Testis (tissue), 3 donors: ENCODE data around the gene HS3ST5. TPM values are rescaled to one million over a fixed set of nuclear protein-coding genes. Genes with fewer than 3 reads are reported as not detected.

Experiments
- DNase-seq: peaks from one replicate; pipeline ENCODE4 v3.0.0-alpha.2; 2019
- H3K27ac ChIP-seq, 2 donors: fragments of 200-600 bp; sonication (generic); one replicate each; pipeline ENCODE4 v1.5.1; 2019
- H3K27me3 ChIP-seq: fragments of 200-600 bp; sonication (generic); one replicate; pipeline ENCODE4 v1.5.1; 2019
- H3K36me3 ChIP-seq: fragments of 200-600 bp; sonication (generic); one replicate; pipeline ENCODE4 v1.5.1; 2017; ENCODE audit warnings: low read depth; ENCODE audit errors: missing control alignments
- H3K4me1 ChIP-seq: fragments of 200-600 bp; sonication (generic); one replicate; pipeline ENCODE4 v1.5.1; 2019
- H3K4me3 ChIP-seq, 2 donors: fragments of 200-600 bp; sonication (generic); one replicate each; pipeline ENCODE4 v1.5.1; 2017 to 2019
- H3K9me3 ChIP-seq: fragments of 200-600 bp; sonication (generic); one replicate; pipeline ENCODE4 v1.5.1; 2017
- POLR2A ChIP-seq: fragments of 450-650 bp; IDR thresholded peaks from one replicate; pipeline ENCODE4 v1.6.1; 2017; ENCODE audit warnings: antibody characterized with exemption, mild to moderate bottlenecking, moderate library complexity
- WGBS, 2 donors: methylation state at CpG; one replicate each; pipeline ENCODE4 v1.1.5; 2018; 5-methylcytosine and 5-hydroxymethylcytosine counted together
- intact Hi-C: fragments of 100-400 bp; cut with DNase I; formaldehyde crosslinking; loops from one replicate; pipeline ENCODE4 v1.15.1; 2023; ENCODE audit warnings: low total_unique reads
- polyA plus RNA-seq: library from polyadenylated mRNA; stranded (reverse); fragments of 350-450 nt; fragmentation: Illumina TruSeq; extraction: RNeasy Lipid Tissue Mini Kit (QIAGEN cat#74804); gene quantifications from one replicate; pipeline ENCODE4 v1.2.3, GENCODE V29; 2014; ENCODE audit warnings: low read depth, low replicate concordance; ENCODE audit not compliant: insufficient read depth
- total RNA-seq, 2 donors: library from RNA; depleted of rRNA; stranded (reverse); fragments of >200 nt; gene quantifications; one replicate each; pipeline ENCODE4 v1.2.3, GENCODE V29; 2016
- TF ChIP-seq, protein P1 (sequence below), 3 experiments: fragments of 450-650 bp in 2 of 3; fragments of 200-600 bp in 1 of 3; sonication (generic) in 1 of 3; IDR thresholded peaks; one replicate each; pipeline ENCODE4 v1.5.1; 2016 to 2019; ENCODE audit warnings: antibody characterized with exemption in 3 of 3, mild to moderate bottlenecking in 2 of 3, moderate library complexity in 1 of 3

The HS3ST5 gene
- total and polyA plus RNA-seq, 3 donors from 2014 or later = 0.12 to 0.20 (median 0.16) TPM

DNA sequence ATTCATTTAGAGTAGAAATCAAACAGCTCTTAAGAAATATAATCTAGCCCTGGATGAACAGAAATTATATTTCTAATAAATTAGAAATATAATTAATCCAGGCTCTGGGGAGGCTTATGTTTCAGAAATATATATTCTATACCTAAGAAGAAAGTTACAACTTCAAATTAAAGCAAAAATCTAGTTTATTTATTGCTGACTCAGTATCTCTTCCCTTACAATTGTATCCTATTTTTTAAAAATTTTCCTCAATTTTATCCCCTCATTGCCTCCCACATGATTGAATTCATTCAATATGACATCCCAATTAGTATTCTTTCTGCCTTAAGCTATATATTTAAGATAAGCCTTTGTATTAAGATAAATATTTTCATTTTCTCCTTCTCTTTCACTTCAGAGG lies 71.4 kb downstream of the HS3ST5 start:
- TF ChIP-seq, protein P1, sequence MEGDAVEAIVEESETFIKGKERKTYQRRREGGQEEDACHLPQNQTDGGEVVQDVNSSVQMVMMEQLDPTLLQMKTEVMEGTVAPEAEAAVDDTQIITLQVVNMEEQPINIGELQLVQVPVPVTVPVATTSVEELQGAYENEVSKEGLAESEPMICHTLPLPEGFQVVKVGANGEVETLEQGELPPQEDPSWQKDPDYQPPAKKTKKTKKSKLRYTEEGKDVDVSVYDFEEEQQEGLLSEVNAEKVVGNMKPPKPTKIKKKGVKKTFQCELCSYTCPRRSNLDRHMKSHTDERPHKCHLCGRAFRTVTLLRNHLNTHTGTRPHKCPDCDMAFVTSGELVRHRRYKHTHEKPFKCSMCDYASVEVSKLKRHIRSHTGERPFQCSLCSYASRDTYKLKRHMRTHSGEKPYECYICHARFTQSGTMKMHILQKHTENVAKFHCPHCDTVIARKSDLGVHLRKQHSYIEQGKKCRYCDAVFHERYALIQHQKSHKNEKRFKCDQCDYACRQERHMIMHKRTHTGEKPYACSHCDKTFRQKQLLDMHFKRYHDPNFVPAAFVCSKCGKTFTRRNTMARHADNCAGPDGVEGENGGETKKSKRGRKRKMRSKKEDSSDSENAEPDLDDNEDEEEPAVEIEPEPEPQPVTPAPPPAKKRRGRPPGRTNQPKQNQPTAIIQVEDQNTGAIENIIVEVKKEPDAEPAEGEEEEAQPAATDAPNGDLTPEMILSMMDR (IDR thresholded peaks at IDR 0.05) = no peak
- TF ChIP-seq POLR2A = no peak
- Histone ChIP-seq H3K27ac (no peak overlapping the region), H3K9me3 (no peaks in the 10 kb centered on the region), H3K4me1 (no peaks in the 10 kb centered on the region), H3K36me3 (no peaks in the 10 kb centered on the region), H3K4me3 (no peak overlapping the region), H3K27me3 (no peaks in the 10 kb centered on the region)
- DNase-seq = no peak
- intact Hi-C loops = no loop called here

DNA sequence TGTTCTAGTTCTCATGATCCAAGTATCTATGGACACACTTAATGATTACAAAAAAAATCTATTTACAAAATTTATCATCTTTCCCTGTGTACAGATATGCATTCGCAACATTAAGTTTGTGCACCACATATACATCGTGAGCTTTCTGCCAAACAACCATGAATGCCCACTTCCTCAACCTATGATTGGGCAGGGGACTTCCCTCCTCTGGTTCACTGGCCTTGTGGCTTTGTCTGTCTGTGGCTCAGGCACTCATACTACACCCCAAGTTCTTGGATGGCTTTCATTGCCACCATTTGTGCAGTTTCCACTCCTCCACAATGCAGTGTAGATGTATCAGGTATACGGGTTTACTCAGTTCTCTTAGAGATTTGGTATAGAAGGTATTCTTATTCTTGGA lies 74.9 kb downstream of the HS3ST5 start:
- DNase-seq = no peak
- no peaks in the 10 kb centered on the region for H3K36me3 ChIP-seq
- H3K27ac ChIP-seq = no peak overlapping the region
- TF ChIP-seq, protein P1 (IDR thresholded peaks at IDR 0.05) = no peak
- TF ChIP-seq POLR2A = no peak
- H3K9me3 ChIP-seq = no peaks in the 10 kb centered on the region
- H3K27me3 ChIP-seq = no peaks in the 10 kb centered on the region
- H3K4me1 ChIP-seq = no peaks in the 10 kb centered on the region
- WGBS, 2 donors = 94 to 99% methylated on average over 3 of the region's 3 CpGs
- H3K4me3 ChIP-seq = no peak overlapping the region
- intact Hi-C loops = no loop called here

DNA sequence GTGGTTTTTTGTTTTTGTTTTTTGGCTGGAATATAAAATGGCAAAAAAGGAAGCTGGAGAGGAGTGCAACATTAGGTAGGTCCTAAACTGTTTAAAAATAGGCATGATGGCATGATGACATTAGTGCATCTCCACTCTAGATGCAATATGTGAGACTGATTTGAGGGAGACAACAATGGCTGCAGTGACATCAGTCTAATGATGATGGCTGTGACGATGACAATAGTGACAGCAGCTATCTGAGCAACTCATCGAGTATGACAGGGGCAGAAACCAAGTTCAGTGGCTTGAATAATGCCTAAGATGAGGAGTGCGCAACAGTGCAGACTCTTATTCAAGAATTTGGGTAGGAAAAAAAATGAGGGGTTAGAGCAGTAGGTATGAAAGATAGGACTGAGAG lies 82.0 kb downstream of the HS3ST5 start:
- Histone ChIP-seq H3K9me3 (no peaks in the 10 kb centered on the region), H3K27ac (no peak overlapping the region), H3K4me1 (no peaks in the 10 kb centered on the region), H3K4me3 (no peak overlapping the region), H3K36me3 (no peaks in the 10 kb centered on the region), H3K27me3 (no peaks in the 10 kb centered on the region)
- intact Hi-C loops = no loop called here
- 91% methylated on average over 3 of the region's 3 CpGs for WGBS, 2 donors
- DNase-seq = no peak
- TF ChIP-seq, protein P1 (IDR thresholded peaks at IDR 0.05) = no peak
- TF ChIP-seq POLR2A = no peak

DNA sequence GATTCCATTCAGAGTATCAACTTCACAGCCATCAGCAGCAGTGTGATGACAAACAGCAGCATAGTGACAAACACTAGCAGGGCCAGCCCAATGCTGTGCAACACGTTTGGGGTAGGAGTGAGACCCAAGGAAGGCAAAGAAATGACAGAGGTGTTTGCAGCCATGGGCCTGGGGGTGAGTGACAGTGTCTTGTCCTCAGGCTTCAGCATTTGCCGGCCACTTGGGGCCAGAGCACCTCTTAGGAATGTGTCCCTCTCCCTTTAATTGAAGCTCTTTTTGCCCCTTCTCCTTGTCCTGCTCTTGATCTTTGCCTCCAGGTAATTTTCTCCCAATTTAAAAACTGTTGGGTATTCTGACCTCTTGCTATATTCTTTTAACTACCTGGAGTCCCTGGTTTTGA lies 84.4 kb downstream of the HS3ST5 start:
- DNase-seq = no peak
- Histone ChIP-seq H3K27me3 (no peaks in the 10 kb centered on the region), H3K4me1 (no peaks in the 10 kb centered on the region), H3K9me3 (no peaks in the 10 kb centered on the region), H3K36me3 (no peaks in the 10 kb centered on the region), H3K27ac (no peak overlapping the region), H3K4me3 (no peak overlapping the region)
- intact Hi-C loops = no loop called here
- TF ChIP-seq POLR2A = no peak
- TF ChIP-seq, protein P1 (IDR thresholded peaks at IDR 0.05) = no peak
- WGBS, 2 donors = 72 to 75% methylated on average over 2 of the region's 2 CpGs

DNA sequence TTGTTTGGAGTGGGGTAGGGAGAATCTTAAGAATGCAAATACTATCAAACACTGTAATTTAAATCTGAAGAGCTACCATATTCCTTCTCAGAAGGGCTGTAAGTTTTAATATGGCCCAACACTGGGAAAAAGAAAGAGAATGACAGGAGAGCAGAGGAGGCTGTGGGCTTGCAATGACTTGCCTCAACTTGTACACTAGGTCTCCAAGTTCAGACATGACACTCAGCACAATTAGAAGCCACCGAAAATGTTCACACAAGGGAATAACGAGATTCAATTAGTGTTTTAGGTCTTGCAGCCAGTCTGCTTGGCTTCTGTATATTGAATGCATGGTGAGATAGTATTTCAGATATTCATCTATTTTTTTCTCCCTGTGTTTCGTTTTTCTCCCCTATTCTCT lies 89.4 kb downstream of the HS3ST5 start:
- Histone ChIP-seq H3K27ac (no peak overlapping the region), H3K27me3 (no peaks in the 10 kb centered on the region), H3K4me1 (no peaks in the 10 kb centered on the region), H3K36me3 (no peaks in the 10 kb centered on the region), H3K4me3 (no peak overlapping the region), H3K9me3 (no peaks in the 10 kb centered on the region)
- intact Hi-C loops = no loop called here
- DNase-seq = no peak
- WGBS, 2 donors = 90% methylated on average over 3 of the region's 3 CpGs
- no peak for TF ChIP-seq POLR2A
- TF ChIP-seq, protein P1 (IDR thresholded peaks at IDR 0.05) = no peak
